Activated CD8-positive, alpha-beta memory T cell treated with anti-CD3 and anti-CD28 coated beads for 48 hours (primary cell): ENCODE data around the gene KCNIP4.

Experiments used
- DNase-seq, 3 experiments: peaks; one replicate each; pipeline ENCODE4 v3.0.0-alpha.2; 2020; ENCODE audit warnings: low read depth in 2 of 3, low spot score in 2 of 3

Gene KCNIP4

GRCh38 chr4:21592970-21593670 lies 355.5 kb downstream of the KCNIP4 start:
- no peak for DNase-seq

- no peak for DNase-seq
Measured at GRCh38 chr4:21577056-21577455, 371.5 kb downstream of the KCNIP4 start.

- no peak for DNase-seq
Measured at GRCh38 chr4:21571100-21571499, 377.5 kb downstream of the KCNIP4 start.

- no peak for DNase-seq
Measured at GRCh38 chr4:21569638-21570037, 378.9 kb downstream of the KCNIP4 start.

- DNase-seq = no peak
Measured at GRCh38 chr4:21555083-21555482, 393.5 kb downstream of the KCNIP4 start.

- DNase-seq = no peak
Measured at GRCh38 chr4:21554500-21554899, 394.1 kb downstream of the KCNIP4 start.

- DNase-seq = no peak
Measured at GRCh38 chr4:21554066-21554465, 394.5 kb downstream of the KCNIP4 start.

GRCh38 chr4:21552455-21552854 lies 396.1 kb downstream of the KCNIP4 start:
- no peak for DNase-seq

GRCh38 chr4:21544955-21545354 lies 403.6 kb downstream of the KCNIP4 start:
- DNase-seq = no peak

- no peak for DNase-seq
Measured at GRCh38 chr4:21544415-21544814, 404.2 kb downstream of the KCNIP4 start.

GRCh38 chr4:21543514-21543913 lies 405.1 kb downstream of the KCNIP4 start:
- no peak for DNase-seq

GRCh38 chr4:21535898-21536297 lies 412.7 kb downstream of the KCNIP4 start:
- DNase-seq = no peak

GRCh38 chr4:21531048-21531447 lies 417.5 kb downstream of the KCNIP4 start:
- DNase-seq = no peak

- DNase-seq = no peak
Measured at GRCh38 chr4:21529214-21529613, 419.4 kb downstream of the KCNIP4 start.

- no peak for DNase-seq
Measured at GRCh38 chr4:21522296-21522695, 426.3 kb downstream of the KCNIP4 start.

GRCh38 chr4:21517126-21517859 lies 431.3 kb downstream of the KCNIP4 start:
- DNase-seq = no peak

- no peak for DNase-seq
Measured at GRCh38 chr4:21514022-21514694, 434.4 kb downstream of the KCNIP4 start.

GRCh38 chr4:21512353-21512752 lies 436.2 kb downstream of the KCNIP4 start:
- DNase-seq = no peak

GRCh38 chr4:21507439-21507838 lies 441.1 kb downstream of the KCNIP4 start:
- no peak for DNase-seq

- DNase-seq = no peak
Measured at GRCh38 chr4:21490682-21491081, 457.9 kb downstream of the KCNIP4 start.

- no peak for DNase-seq
Measured at GRCh38 chr4:21476757-21477156, 471.8 kb downstream of the KCNIP4 start.

GRCh38 chr4:21474195-21474594 lies 474.4 kb downstream of the KCNIP4 start:
- no peak for DNase-seq
